HG03175 (cell line): ENCODE data around the gene PDE4B.

Experiments used
- ATAC-seq: cut with Tn5 transposase; IDR thresholded peaks from one replicate; pipeline ENCODE4 v1.9.1; 2021; ENCODE audit warnings: mild to moderate bottlenecking, moderate library complexity; ENCODE audit not compliant: unreplicated experiment

The PDE4B gene

DNA sequence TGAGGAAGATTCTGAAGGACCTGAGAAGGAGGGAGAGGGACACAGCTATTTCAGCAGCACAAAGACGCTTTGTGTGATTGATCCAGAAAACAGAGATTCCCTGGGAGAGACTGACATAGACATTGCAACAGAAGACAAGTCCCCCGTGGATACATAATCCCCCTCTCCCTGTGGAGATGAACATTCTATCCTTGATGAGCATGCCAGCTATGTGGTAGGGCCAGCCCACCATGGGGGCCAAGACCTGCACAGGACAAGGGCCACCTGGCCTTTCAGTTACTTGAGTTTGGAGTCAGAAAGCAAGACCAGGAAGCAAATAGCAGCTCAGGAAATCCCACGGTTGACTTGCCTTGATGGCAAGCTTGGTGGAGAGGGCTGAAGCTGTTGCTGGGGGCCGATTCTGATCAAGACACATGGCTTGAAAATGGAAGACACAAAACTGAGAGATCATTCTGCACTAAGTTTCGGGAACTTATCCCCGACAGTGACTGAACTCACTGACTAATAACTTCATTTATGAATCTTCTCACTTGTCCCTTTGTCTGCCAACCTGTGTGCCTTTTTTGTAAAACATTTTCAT lies 579.9 kb downstream of the PDE4B start:
- ATAC-seq = peak; percentile 18

GRCh38 chr1:66373157-66373591 lies 580.5 kb downstream of the PDE4B start:
- no peak for ATAC-seq

DNA sequence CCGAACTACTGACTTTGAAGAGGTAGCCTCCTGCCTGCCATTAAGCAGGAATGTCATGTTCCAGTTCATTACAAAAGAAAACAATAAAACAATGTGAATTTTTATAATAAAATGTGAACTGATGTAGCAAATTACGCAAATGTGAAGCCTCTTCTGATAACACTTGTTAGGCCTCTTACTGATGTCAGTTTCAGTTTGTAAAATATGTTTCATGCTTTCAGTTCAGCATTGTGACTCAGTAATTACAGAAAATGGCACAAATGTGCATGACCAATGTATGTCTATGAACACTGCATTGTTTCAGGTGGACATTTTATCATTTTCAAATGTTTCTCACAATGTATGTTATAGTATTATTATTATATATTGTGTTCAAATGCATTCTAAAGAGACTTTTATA lies 581.5 kb downstream of the PDE4B start:
- peak; percentile 58 for ATAC-seq

DNA sequence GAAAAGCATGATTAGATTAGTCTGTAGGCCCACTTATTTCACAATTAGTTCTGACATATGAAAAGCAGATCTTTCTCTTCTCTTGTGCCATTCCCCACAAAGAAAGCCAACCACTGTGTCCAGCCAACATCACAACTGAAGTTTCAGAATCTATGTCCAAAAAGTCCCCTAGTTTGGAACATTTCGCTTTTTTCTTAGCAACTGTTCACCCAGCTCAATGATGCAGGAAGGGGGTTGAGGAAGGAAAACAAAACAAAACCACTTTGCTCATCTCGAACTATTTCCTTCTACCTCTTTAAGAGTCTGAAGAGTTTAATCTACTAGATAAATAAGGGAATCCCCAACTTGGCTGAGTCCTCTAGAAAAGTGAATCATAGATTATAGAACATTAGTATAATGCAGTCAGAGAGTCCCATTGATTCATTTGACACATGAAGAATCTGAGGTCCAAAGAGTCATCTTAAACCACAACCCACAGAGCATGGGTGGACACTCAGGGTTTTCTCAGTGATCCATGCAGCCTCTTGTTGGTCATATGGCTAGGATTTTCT lies 581.9 kb downstream of the PDE4B start:
- ATAC-seq = peak; percentile 51

- no peak for ATAC-seq
These were observed 582.4 kb downstream of the PDE4B start for GRCh38 chr1:66375125-66375524.

- peak; percentile 99 for ATAC-seq
These were observed 587.9 kb downstream of the PDE4B start for GRCh38 chr1:66380452-66381212.

DNA sequence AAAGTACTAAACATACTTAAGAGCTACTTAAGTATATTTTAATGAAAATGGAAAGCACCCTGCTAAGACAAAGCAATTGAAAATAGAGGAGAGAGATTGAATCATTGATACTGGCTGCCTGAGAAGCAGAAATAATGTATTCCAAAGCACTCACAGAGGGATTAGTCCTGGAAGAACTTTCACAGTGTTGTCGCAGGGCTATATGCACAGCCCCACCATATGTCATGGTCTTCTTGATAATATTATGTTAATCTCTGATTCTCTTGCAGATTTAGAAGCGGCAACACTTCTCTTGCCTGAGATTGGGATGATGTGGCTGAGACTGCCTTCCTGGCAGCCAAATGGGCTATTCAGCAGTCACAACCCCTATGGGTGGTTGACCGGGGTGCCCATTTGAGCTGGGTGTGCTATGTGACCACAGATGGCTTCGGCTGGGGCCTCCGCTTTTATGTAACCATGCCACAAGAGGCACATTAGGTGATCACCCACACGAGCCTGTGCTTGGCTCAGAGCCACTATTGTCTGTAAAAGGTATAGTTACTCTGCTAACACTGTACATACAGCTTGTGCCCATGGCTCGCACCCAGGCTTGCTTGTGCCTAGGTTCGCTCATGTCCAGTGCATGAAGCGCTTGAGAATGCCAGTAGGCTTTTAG lies 589.1 kb downstream of the PDE4B start:
- no peak for ATAC-seq

DNA sequence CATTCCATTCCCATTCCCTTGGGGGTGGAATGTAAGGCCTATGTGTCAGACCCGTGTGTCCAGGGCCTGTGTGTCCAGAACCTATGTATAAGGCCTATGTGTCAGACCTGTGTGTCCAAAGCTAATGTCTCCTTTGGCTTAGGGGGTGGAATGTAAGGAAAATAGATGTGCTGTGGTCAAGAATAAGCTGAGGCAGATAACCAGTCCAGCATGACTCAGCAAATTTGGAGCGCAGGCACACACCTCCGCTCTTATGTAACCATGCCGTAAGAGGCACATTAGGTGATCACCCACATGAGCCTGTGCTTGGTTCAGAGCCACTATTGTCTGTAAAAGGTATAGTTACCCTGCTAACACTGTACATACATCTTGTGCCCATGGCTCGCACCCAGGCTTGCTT lies 590.5 kb downstream of the PDE4B start:
- no peak for ATAC-seq

GRCh38 chr1:66383611-66384010 lies 590.9 kb downstream of the PDE4B start:
- ATAC-seq = no peak

GRCh38 chr1:66384258-66384921 lies 591.7 kb downstream of the PDE4B start:
- no peak for ATAC-seq

GRCh38 chr1:66386712-66387111 lies 594.0 kb downstream of the PDE4B start:
- no peak for ATAC-seq

DNA sequence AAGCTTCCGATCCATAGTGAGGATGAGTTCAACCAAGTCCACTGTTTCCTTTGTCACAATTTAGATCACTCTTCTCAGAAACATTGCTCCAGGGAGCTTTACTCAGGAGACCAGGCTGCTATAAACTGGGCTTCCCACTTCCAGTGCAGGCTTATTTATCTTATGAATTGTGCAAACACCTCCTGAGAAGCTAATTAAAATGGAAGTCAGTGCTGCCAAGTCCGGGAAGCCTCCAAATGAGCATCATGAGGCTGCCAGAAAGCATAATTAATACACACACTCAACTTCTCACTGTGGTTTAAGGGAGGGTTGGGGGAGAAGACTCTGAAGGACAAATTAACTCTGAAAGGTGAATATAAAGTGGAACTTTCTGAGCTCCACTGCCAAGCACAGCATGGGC lies 596.2 kb downstream of the PDE4B start:
- ATAC-seq = no peak

- no peak for ATAC-seq
These were observed 601.0 kb downstream of the PDE4B start for GRCh38 chr1:66393586-66394287.

DNA sequence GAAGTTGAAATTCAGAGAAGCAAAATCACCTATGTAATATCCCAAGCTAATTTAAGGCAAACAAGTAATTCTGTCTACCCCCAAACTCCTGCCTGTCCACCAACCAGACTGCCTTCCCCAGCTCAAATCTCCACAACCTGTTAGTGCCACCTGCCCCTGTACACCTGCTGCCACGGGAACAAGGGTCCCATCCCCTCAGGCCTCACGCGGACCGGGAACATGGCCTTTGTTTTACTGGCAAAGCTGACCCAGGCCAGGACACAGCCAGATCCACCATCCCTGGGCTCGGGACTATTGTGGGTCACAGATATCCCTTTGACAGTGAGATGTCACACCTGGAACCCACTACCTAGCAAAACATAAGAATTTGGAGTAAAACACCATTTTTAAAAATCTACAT lies 601.9 kb downstream of the PDE4B start:
- no peak for ATAC-seq

GRCh38 chr1:66395202-66396061 lies 602.7 kb downstream of the PDE4B start:
- no peak for ATAC-seq

- ATAC-seq = peak; percentile 64
These were observed 603.7 kb downstream of the PDE4B start for GRCh38 chr1:66396212-66396890.

DNA sequence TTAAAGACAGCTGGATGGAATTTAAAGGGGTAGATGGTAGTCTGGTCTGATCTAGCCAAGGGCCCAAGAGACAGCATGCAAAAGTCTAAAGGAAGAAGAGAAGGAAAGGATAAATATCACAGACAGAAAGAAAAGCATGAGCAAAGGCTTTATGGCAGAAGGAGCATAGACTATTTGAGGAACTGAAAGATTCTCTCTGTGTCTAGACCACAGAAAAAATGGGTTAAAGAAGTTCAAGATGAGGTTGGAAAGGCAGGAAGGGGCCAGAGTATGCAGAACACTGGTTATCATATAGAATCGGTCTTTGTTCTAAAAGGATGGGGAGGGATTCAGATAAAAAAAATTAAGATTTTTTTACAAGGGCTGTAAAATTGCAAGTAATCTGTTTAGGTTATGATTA lies 604.5 kb downstream of the PDE4B start:
- ATAC-seq = peak; percentile 38

DNA sequence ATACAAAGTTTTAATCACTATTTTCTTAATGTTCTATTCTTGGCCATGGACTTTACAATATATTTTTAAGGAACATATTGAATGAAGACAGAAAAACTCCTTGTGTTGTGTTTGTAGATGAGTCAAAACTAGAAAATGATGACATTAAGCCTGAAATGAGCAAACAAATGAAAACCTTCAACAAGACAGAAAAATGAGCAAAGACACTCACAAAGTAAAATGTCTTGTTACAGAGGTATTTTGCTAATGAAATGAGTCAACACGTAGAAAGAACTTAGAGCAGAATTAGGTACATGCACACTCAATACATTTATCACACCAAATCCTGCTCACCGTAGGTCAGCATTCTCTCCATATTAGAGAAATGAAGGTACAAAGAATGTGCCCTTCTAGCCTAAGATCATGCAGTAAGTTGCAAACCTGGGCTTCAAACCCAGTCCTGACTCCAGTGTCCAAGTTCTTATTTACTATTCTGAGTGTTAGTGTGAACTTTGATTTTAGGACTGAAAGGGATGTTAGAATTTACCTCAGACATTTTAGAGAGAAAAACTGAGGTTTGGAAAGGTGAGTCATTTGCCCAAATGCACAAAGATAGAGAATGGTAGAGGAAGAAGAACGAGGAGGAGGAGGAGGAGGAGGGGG lies 607.3 kb downstream of the PDE4B start:
- peak; percentile 19 for ATAC-seq

GRCh38 chr1:66400660-66401059 lies 608.0 kb downstream of the PDE4B start:
- ATAC-seq = no peak
